ENCODE results near the gene GHDC. TPM values are rescaled to one million over a fixed set of nuclear protein-coding genes. Genes with fewer than 3 reads are reported as not detected.

Gene GHDC
- total RNA-seq, 4 donors from 2014 or later, result 8.2 to 26.8 (median 17.5) TPM

DNA sequence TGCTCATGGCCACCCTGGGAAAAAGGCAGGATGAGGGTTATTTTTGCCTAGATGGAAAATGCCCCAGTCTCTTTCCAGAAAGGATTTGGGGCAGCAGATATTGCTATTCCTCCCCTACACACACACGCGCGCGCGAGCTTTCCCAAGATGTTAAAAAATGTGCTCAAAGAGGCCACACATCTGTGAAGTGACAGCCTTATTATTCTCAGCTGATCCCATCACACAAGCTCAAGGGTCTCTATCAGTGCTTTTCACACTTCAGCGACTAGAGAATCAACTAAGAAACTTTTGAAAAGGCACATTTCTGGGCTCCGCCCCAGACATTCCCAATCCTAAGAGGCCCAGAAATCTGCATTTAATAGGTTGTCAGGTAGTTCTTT lies 33.8 kb downstream of the GHDC start:
- Histone ChIP-seq H3K4me1 (no peaks in the 10 kb centered on the region), H3K9me3 (no peaks in the 10 kb centered on the region), H3K27ac (no peak overlapping the region), H3K36me3 (no peaks in the 10 kb centered on the region), H3K27me3 (no peaks in the 10 kb centered on the region), H3K4me3 (no peak overlapping the region)
- intact Hi-C loops (cut with DNase I; ENCODE audit: low total_unique reads), result no loop called here
- DNase-seq, result no peak
- no peak for TF ChIP-seq POLR2A (IDR thresholded peaks at IDR 0.05)
- TF ChIP-seq, protein P1, sequence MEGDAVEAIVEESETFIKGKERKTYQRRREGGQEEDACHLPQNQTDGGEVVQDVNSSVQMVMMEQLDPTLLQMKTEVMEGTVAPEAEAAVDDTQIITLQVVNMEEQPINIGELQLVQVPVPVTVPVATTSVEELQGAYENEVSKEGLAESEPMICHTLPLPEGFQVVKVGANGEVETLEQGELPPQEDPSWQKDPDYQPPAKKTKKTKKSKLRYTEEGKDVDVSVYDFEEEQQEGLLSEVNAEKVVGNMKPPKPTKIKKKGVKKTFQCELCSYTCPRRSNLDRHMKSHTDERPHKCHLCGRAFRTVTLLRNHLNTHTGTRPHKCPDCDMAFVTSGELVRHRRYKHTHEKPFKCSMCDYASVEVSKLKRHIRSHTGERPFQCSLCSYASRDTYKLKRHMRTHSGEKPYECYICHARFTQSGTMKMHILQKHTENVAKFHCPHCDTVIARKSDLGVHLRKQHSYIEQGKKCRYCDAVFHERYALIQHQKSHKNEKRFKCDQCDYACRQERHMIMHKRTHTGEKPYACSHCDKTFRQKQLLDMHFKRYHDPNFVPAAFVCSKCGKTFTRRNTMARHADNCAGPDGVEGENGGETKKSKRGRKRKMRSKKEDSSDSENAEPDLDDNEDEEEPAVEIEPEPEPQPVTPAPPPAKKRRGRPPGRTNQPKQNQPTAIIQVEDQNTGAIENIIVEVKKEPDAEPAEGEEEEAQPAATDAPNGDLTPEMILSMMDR (IDR thresholded peaks at IDR 0.05), result no peak

- TF ChIP-seq, protein P1 (IDR thresholded peaks at IDR 0.05), result no peak
- no peak for TF ChIP-seq POLR2A (IDR thresholded peaks at IDR 0.05)
- Histone ChIP-seq H3K4me1 (no peaks in the 10 kb centered on the region), H3K9me3 (no peaks in the 10 kb centered on the region), H3K27me3 (no peaks in the 10 kb centered on the region), H3K4me3 (no peak overlapping the region), H3K36me3 (no peaks in the 10 kb centered on the region), H3K27ac (no peak overlapping the region)
- DNase-seq, result no peak
- intact Hi-C loops (cut with DNase I; ENCODE audit: low total_unique reads), result no loop called here
Measured at GRCh38 chr17:42159796-42160530, 34.3 kb downstream of the GHDC start.

DNA sequence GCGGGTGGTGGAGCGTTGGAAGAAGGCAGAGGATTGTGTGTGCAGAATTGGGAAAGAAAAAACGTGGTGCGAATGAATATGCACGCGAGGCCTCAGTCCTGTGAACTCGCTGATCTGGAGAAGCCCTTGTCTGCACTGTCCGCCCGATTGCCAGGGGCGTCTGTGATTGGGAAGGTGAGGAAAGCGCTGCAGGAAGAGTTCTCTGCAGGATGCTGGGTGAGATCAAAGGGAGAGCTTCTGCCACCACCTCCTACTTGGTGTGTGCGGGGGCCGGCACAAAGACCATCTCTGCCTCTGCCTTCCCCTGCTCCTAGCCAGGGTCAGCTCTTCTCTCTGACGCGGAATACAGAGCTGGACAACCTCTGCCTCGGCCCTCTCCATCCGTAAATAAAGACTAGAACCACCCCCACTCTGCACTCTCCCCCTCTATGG lies 38.7 kb downstream of the GHDC start:
- intact Hi-C loops (cut with DNase I; ENCODE audit: low total_unique reads), result no loop called here
- H3K4me1 ChIP-seq, result peaks cover 7 to 8% of the 10 kb centered on the region in 2 donors
- peak overlapping the region; percentile 20 to 77 for H3K27ac ChIP-seq
- DNase-seq, result no peak
- no peaks in the 10 kb centered on the region for H3K27me3 ChIP-seq
- TF ChIP-seq, protein P1 (IDR thresholded peaks at IDR 0.05), result no peak
- no peak for TF ChIP-seq POLR2A (IDR thresholded peaks at IDR 0.05)
- H3K9me3 ChIP-seq, result no peaks in the 10 kb centered on the region
- no peaks in the 10 kb centered on the region for H3K36me3 ChIP-seq
- peak overlapping the region; percentile 69 to 100 for H3K4me3 ChIP-seq

DNA sequence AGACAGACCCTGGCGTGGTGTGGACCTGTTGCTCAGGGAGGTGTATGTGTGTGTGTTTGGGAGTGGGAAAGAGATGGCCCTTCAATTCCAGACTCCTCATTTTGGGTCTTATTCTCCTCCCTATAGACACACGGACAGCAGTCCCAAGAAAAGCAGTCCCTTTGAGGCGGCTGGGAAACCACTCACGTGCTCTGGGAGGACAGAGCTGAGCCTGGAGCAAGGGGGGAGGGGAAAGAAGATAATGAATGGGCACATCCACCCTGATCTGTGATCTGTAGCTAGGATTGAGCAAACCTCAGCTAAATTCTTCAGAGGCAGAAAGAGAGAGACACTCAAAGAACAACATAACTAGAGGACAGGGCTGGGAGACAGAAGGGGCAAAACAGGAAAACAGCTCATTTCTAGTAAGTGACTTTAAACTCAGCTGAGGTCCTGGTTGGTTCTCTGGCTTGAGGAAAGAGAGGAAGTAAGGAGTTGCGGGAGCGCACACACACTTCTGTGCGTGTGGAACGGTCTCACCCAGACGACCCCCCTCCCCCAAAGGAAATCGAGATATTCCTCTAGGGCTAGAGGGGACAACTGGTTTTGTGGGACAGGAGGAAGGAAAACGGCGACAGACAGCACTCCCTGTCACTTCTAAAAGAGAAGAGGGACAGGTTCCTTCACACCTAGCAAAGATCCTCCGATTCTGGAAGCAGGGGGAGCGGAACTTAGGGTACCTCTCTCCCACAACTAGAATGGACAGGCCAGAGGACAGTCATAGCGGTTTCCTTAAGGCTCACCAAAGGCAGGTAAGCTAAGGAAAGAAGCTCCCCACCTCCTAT lies 40.2 kb downstream of the GHDC start:
- Histone ChIP-seq H3K9me3 (no peaks in the 10 kb centered on the region), H3K36me3 (no peaks in the 10 kb centered on the region), H3K27ac (peak overlapping the region; percentile 77), H3K4me1 (peaks cover 7 to 8% of the 10 kb centered on the region in 2 donors), H3K27me3 (no peaks in the 10 kb centered on the region), H3K4me3 (peak overlapping the region; percentile 69 to 100)
- intact Hi-C loops (cut with DNase I; ENCODE audit: low total_unique reads), result no loop called here
- TF ChIP-seq, protein P1 (IDR thresholded peaks at IDR 0.05), result no peak
- TF ChIP-seq POLR2A (IDR thresholded peaks at IDR 0.05), result no peak
- DNase-seq, result no peak

Measured in uterus (tissue), 4 donors.